Measurements from ENCODE around the gene SAMD4A.

Gene SAMD4A

DNA sequence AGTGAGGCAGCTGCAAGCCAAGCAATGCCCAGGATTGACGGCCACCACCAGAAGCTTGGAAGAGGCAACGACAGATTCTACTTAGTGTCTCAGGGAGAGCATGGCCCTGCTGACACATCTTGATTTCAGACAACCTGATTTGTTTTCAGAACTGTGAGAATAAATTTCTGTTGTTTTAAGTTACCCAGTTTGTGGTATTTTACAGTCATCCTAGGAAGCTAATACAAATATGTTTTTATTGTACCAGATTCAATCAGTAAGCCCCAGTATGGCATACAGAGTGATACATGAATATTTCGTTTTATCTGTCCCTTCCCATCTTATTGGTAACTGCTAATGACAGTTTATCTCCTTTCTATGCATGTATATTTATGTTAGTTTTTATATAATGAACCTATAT lies 62.3 kb downstream of the SAMD4A start:
- no peak for DNase-seq

- no peak for DNase-seq
These were observed 62.9 kb downstream of the SAMD4A start for GRCh38 chr14:54629635-54630360.

DNA sequence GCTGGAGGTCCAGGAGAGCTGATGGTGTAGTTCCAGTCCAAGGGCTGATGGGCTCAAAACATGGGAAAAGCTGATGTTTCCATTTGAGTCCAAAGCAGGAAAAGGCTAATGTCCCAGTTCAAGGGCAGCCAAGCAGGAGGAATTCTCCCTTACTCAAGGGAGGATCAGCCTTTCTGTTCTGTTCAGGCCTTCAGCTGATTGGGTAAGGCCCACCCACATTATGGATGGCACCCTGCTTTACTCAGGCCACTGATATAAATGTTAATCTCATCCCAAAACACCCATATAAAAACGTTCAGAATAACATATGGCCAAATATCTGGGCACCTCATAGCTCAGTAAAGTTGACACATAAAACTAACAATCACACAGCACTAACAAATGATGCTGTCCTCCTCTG lies 64.1 kb downstream of the SAMD4A start:
- DNase-seq, result no peak

- DNase-seq, result no peak
These were observed 65.5 kb downstream of the SAMD4A start for GRCh38 chr14:54632452-54632851.

GRCh38 chr14:54633076-54633475 lies 66.1 kb downstream of the SAMD4A start:
- DNase-seq, result no peak

DNA sequence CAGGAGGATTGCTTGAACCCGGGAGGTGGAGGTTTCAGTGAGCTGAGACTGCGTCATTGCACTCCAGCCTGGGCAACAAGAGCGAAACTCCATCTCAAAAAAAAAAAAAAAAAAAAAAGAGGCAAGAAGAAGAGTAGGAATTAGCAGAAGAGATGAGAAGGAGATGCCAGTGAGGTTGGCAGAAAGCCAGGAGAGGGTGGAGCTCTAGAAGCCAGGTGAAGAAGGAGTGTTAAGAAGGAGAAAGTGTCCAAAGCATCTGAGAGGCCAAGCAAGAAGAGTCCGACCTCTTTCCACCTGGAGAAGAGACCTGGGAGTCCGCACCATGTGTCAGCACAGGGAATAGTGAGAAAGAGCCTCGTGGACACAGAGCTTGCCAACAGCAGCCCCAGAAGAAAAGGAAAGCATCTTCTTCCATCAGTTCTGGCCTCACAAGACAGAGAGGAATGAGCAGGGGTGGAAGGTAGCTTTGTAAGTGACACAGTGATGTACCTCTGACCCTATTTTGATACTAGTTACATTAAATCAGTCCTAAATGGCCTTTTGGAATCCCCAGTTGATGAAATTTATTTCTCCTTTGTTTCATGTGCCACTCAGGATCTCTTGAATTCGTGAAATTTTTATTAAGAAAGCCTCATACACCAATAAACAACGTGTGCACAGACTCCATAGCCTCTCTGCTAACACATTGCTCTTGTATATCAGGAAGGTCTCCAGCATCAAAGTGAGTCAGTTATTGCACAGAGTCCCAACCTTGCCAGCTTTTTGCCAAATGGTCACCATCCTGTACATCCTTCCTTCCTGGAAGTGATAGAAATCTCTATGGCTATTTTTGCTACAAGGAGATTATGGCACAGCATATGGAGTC lies 70.6 kb downstream of the SAMD4A start:
- DNase-seq, result no peak

GRCh38 chr14:54638135-54638446 lies 71.2 kb downstream of the SAMD4A start:
- no peak for DNase-seq

DNA sequence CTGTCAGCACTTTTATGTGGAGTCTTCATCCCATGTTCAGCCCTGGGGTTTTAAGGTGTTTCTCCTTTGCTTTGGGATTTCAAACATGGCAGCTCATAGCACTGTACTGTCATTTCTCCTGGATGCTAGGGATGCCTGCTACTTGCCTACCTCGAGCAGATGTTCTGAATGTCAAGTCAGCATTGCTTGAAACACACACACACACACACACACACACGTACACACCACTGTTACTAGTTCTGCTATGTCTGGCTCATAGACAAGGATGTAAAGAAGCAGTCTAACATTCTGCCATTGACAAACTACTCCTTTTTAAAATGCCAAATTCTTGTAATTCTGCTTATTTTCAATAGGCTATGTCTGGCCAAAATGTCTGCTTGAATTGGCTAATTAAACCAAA lies 72.7 kb downstream of the SAMD4A start:
- no peak for DNase-seq

DNA sequence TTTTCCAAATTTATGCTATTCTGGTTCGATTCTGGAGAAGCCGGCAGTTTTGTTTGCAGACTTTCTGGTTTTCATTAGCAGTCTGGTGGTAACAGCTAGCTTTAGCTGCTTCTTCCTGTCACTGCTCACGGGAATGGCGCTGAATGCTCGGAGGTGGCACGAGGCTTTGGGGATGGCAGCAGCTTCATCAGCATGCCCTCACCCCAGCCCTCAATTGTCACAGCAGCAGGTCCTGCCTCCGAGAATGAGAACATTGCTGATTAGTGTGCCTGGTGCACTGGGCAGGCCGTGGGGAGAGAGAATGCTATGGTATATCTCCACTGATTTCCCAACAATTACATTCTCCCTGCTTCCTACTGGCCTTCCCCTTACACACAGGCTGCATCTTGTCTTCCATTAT lies 73.6 kb downstream of the SAMD4A start:
- peak in 1 of 58 donors; percentile 4 for DNase-seq

GRCh38 chr14:54642121-54642520 lies 75.2 kb downstream of the SAMD4A start:
- no peak for DNase-seq

DNA sequence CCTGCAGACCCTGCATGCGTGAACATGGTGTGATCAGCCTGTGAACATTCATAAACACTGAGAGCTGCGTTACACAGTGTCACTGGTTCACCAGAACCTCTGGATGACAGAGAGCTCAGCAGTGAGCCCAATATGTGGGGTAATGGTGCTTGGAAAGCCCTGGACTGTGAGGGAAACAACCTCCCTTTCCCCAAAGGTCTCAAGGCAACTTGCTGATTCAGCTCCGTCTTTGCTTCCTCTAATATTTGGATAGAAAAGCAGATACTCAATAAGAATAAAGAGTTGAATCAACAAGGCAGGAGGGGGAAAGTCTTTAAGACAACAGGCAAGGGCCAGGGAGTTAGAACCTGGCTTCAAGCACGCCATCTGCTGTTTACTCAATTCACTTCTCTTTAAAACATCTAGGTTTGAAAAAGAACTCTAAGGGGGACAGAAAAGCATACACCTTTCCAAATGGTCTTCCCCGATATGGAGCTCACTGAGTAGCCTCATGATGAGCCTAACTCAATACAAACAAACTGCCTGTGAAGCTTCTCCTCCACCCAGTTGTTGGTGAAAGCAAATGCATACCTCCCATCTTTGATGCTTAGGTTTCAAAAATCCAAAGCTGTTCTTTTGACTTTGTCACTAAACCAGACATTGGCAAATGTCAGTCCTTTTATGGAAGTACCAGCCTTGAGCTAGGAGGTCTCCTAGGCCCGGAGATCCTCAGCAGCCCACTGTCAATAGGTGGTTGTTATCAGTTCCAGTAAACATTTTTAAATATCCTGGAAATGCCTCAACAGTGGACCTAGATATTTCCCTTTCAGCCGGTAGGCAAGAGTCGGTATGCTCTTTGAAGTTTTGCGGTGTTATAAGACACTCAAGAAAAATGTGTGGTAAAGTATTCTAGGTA lies 76.1 kb downstream of the SAMD4A start:
- peak in 4 of 58 donors; percentile 18 to 24 (median 22) for DNase-seq

- no peak for DNase-seq
These were observed 76.8 kb downstream of the SAMD4A start for GRCh38 chr14:54643696-54644176.

DNA sequence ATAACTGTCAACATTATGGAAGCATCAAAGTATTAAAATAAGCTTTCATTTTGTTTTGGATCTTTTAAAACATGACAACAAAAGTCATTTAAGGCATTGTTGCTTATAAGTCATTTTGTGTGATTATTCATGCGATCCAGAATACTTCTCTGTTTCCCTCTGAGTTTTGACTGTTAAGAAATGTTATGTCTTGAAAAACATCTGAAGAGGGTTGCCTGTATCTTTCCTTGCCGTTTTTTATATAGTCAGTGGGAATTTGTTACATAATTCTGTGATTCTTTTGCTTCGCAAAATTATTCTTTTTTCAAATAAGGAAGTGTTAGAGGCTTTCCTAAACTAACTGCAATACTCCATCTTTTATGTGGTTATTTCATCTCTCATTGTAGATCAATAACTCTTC lies 78.7 kb downstream of the SAMD4A start:
- no peak for DNase-seq

DNA sequence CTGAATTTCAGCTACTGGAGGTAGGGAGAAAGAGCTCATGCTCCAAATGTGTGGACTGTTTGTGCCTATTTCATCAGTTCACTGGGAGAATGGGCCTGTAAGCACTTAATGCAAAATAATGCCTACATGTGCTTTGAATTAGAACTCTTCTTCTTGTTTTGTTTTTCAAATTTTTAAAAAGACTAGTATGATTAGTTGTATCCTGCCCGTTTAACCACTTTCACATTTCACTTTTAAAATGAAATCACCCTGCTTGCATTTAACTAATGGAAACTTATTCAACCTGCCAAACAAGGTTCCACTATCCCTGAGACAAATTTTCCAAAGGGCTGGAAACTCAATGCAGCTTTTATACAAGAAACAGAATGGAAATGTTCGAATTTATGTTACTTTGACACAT lies 79.7 kb downstream of the SAMD4A start:
- no peak for DNase-seq

DNA sequence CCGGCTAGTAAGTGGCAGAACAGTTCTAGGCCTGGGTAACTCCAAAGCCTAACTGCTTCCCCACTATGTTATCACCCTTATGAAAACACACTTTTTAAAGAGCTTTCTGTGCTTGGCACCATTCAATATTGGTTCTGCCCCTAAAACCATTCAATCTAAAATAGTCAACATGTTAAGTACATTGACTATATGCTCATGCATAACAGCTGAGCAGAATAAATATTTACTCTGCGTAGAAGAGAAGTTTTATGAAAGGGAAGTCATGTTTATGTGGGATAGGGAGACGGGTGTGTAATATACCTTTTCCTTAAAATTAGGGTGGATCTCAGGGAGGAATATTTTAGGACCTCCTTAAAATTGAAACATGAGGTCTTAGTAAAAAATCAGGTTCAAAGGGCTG lies 80.5 kb downstream of the SAMD4A start:
- no peak for DNase-seq

- no peak for DNase-seq
These were observed 82.1 kb downstream of the SAMD4A start for GRCh38 chr14:54649056-54649455.

DNA sequence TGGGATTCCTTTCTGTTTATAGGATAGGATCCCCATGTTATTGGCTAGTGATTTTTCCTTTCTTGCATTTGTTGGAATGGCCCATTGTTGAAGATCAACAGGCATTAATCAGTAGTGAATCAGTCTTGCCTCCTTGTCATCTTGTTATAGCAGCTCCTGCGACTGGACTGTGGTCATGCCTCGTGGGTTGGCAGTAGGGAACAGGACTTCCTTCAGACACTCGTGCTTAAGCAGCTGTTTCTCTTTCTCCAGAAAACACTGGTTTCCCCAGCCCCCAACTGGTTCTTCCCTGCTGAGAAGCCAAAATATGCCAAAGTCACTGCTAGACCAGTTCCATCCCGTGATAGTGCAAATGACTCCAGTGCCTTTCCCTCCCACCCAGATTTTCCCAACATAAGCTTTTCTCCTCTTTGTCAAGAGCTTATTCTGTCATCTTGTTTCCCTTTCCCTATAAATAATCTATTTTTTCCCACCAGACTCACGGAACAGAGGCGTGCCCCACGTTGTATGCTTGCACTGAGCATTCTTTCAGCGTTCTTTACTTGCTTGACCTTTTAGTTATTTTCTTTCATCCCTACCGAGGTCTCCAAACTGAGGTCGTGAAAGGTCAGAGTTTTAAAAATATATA lies 83.5 kb downstream of the SAMD4A start:
- DNase-seq, result peak in 8 of 58 donors; percentile 6 to 55 (median 30)

DNA sequence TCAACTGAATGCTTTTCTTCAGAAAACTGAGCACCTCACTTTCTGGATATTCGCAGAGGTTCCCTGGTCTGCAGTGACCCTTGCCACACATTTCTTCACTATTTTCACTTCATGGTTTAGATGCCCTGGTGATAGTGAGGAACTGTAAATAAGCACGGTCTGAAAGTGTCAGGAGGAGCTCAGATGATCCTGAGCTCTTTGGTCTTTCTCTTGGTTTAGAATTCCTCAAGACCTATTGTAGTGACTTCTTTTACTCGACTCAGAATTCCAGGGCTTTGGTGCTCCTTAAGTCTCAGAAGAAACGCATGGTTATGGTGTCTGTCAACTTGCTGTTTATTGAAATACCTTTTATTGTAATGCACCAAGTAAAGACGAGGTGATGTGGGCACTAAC lies 84.0 kb downstream of the SAMD4A start:
- DNase-seq, result no peak

- DNase-seq, result no peak
These were observed 84.7 kb downstream of the SAMD4A start for GRCh38 chr14:54651649-54652048.

GRCh38 chr14:54652188-54652587 lies 85.3 kb downstream of the SAMD4A start:
- peak in 4 of 58 donors; percentile 12 to 26 (median 14) for DNase-seq

DNA sequence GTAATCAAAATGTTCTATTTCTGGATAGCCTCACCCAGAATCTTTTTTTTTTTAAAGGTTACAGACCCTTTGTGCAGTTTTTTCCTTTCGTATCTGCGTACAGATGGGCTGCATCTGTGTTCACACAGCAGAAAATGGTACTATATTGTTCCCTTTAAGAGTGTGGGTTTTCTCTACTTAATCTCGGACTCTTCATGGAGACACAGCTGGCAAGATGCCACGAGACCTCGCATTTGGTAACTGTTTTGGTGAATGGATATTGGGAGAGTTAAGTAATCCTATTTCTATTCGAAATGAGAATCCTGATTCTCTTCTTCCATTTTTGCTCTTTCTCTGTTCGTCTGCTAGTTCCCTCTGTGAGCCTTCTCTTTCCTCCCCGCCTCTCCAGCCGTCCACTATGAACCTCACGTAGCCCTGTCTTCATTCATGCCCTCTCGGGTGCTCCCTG lies 85.7 kb downstream of the SAMD4A start:
- peak in 2 of 58 donors; percentile 18 to 41 for DNase-seq
